H9 (cell line): Measurements from ENCODE around the gene DGLUCY. TPM values are rescaled to one million over a fixed set of nuclear protein-coding genes. Genes with fewer than 3 reads are reported as not detected.

Experiments
- DNase-seq: peaks from one replicate; pipeline ENCODE4 v3.0.0-alpha.2; 2017
- H2AFZ ChIP-seq: one replicate; pipeline ENCODE4 v1.6.1; 2013; ENCODE audit warnings: mild to moderate bottlenecking, low read length, control low read depth, moderate library complexity
- H2AK5ac ChIP-seq: 2 replicates; pipeline ENCODE4 v1.6.1; 2013; ENCODE audit warnings: low read length, control low read depth, mixed read lengths; ENCODE audit not compliant: insufficient read length
- H2BK120ac ChIP-seq: one replicate; pipeline ENCODE4 v1.6.1; 2013; ENCODE audit warnings: low read depth, mild to moderate bottlenecking, low read length, control low read depth, inconsistent platforms; ENCODE audit not compliant: poor library complexity, severe bottlenecking
- H2BK12ac ChIP-seq: 2 replicates; pipeline ENCODE4 v1.6.1; 2013; ENCODE audit warnings: low read length, control low read depth, mixed read lengths, low read depth; ENCODE audit not compliant: insufficient read length
- H2BK15ac ChIP-seq: 2 replicates; pipeline ENCODE4 v1.6.1; 2013; ENCODE audit warnings: low read depth, low read length, control low read depth
- H2BK20ac ChIP-seq: one replicate; pipeline ENCODE4 v1.6.1; 2013; ENCODE audit warnings: low read depth, mild to moderate bottlenecking, low read length, control low read depth, inconsistent platforms; ENCODE audit not compliant: poor library complexity, severe bottlenecking
- H2BK5ac ChIP-seq: 2 replicates; pipeline ENCODE4 v1.6.1; 2013; ENCODE audit warnings: low read length, control low read depth, mixed read lengths; ENCODE audit not compliant: insufficient read length
- H3K14ac ChIP-seq: 2 replicates; pipeline ENCODE4 v1.6.1; 2013; ENCODE audit warnings: low read length, control low read depth; ENCODE audit not compliant: insufficient read depth
- H3K18ac ChIP-seq: 2 replicates; pipeline ENCODE4 v1.6.1; 2013; ENCODE audit warnings: low read depth, mild to moderate bottlenecking, mixed read lengths, low read length, control low read depth; ENCODE audit not compliant: insufficient read length
- H3K23ac ChIP-seq: 2 replicates; pipeline ENCODE4 v1.6.1; 2013; ENCODE audit warnings: low read length, control low read depth, mixed read lengths, low read depth; ENCODE audit not compliant: insufficient read length
- H3K23me2 ChIP-seq: 2 replicates; pipeline ENCODE4 v1.6.1; 2013; ENCODE audit warnings: low read depth, mild to moderate bottlenecking, mixed read lengths, low read length, control low read depth; ENCODE audit not compliant: insufficient read length, poor library complexity, severe bottlenecking
- H3K27ac ChIP-seq: 2 replicates; pipeline ENCODE4 v1.5.1; 2013; ENCODE audit warnings: low read length, control low read depth, mixed read lengths, low read depth; ENCODE audit not compliant: insufficient read length
- H3K27me3 ChIP-seq: 2 replicates; pipeline ENCODE4 v1.6.1; 2013; ENCODE audit warnings: low read length, control low read depth, inconsistent platforms; ENCODE audit not compliant: insufficient read depth
- H3K4ac ChIP-seq: 2 replicates; pipeline ENCODE4 v1.6.1; 2013; ENCODE audit warnings: low read depth, mild to moderate bottlenecking, control low read depth, inconsistent platforms, low read length, moderate library complexity
- H3K4me1 ChIP-seq: 2 replicates; pipeline ENCODE4 v1.6.1; 2013; ENCODE audit warnings: low read length, control low read depth, inconsistent platforms; ENCODE audit not compliant: insufficient read depth
- H3K4me2 ChIP-seq: 2 replicates; pipeline ENCODE4 v1.6.1; 2013; ENCODE audit warnings: low read length, control low read depth, mixed read lengths; ENCODE audit not compliant: insufficient read length, insufficient read depth
- H3K56ac ChIP-seq: 2 replicates; pipeline ENCODE4 v1.6.1; 2013; ENCODE audit warnings: low read depth, mild to moderate bottlenecking, mixed read lengths, low read length, control low read depth; ENCODE audit not compliant: insufficient read length
- H3K79me1 ChIP-seq: 2 replicates; pipeline ENCODE4 v1.6.1; 2013; ENCODE audit warnings: low read depth, mild to moderate bottlenecking, moderate library complexity, low read length, control low read depth, inconsistent platforms; ENCODE audit not compliant: insufficient read depth, poor library complexity, severe bottlenecking
- H3K79me2 ChIP-seq: 2 replicates; pipeline ENCODE4 v1.6.1; 2013; ENCODE audit warnings: low read length, control low read depth, inconsistent platforms; ENCODE audit not compliant: insufficient read depth
- H3K9ac ChIP-seq: 2 replicates; pipeline ENCODE4 v1.6.1; 2013; ENCODE audit warnings: low read length, control low read depth, mixed read lengths; ENCODE audit not compliant: insufficient read length; ENCODE audit errors: extremely low read depth
- H3K9me3 ChIP-seq: one replicate; pipeline ENCODE4 v1.6.1; 2013; ENCODE audit warnings: low read depth, low read length, inconsistent platforms; ENCODE audit not compliant: control insufficient read depth
- H3T11ph ChIP-seq: one replicate; pipeline ENCODE4 v1.6.1; 2013; ENCODE audit warnings: mild to moderate bottlenecking, low read length, control low read depth, inconsistent platforms
- H4K20me1 ChIP-seq: one replicate; pipeline ENCODE4 v1.6.1; 2013; ENCODE audit not compliant: control insufficient read depth, insufficient read length, insufficient read depth
- H4K5ac ChIP-seq: 2 replicates; pipeline ENCODE4 v1.6.1; 2013; ENCODE audit warnings: low read depth, mild to moderate bottlenecking, mixed read lengths, low read length, control low read depth; ENCODE audit not compliant: insufficient read length
- H4K8ac ChIP-seq: replicated peaks from 2 replicates; pipeline ENCODE4 v1.6.1; 2013; ENCODE audit warnings: low read length, control low read depth, mixed read lengths, low read depth; ENCODE audit not compliant: insufficient read length
- H4K91ac ChIP-seq: 2 replicates; pipeline ENCODE4 v1.6.1; 2013; ENCODE audit warnings: low read depth, mild to moderate bottlenecking, moderate library complexity, mixed read lengths, low read length, control low read depth; ENCODE audit not compliant: insufficient read length
- H3K27ac Mint-ChIP-seq, 3 experiments: 2 replicates in 2 of 3; 3 replicates in 1 of 3; pipeline ENCODE4 v1.8.0; 2020 to 2021; ENCODE audit warnings: mixed read lengths in 3 of 3, mild to moderate bottlenecking in 1 of 3, moderate library complexity in 1 of 3
- H3K27me3 Mint-ChIP-seq: 2 replicates; pipeline ENCODE4 v1.8.0; 2021; ENCODE audit warnings: low read depth, mild to moderate bottlenecking, moderate library complexity, mixed read lengths
- H3K36me3 Mint-ChIP-seq, 3 experiments: 2 replicates in 2 of 3; 3 replicates in 1 of 3; pipeline ENCODE4 v1.8.0; 2020 to 2021; ENCODE audit warnings: low read depth in 3 of 3, mixed read lengths in 3 of 3; ENCODE audit not compliant: insufficient read depth in 1 of 3
- H3K4me1 Mint-ChIP-seq, 2 experiments: 2 replicates each; pipeline ENCODE4 v1.8.0; 2020; ENCODE audit warnings: mixed read lengths in 2 of 2
- H3K4me3 Mint-ChIP-seq, 2 experiments: 2 replicates in 1 of 2; 3 replicates in 1 of 2; pipeline ENCODE4 v1.8.0; 2020 to 2021; ENCODE audit warnings: mild to moderate bottlenecking in 2 of 2, mixed read lengths in 2 of 2, moderate library complexity in 1 of 2
- H3K9me3 Mint-ChIP-seq, 2 experiments: 2 replicates in 1 of 2; 3 replicates in 1 of 2; pipeline ENCODE4 v1.8.0; 2020; ENCODE audit warnings: mild to moderate bottlenecking in 2 of 2, mixed read lengths in 2 of 2, moderate library complexity in 1 of 2
- CTCF ChIP-seq: fragments of 200-600 bp; sonication (generic); conservative IDR thresholded peaks from 3 replicates; pipeline ENCODE4 v1.8.0; 2021; ENCODE audit warnings: antibody characterized with exemption, mild to moderate bottlenecking
- WGBS: extraction: QIAGEN DNeasy Blood & Tissue Kit; methylation state at CpG from one replicate; pipeline ENCODE4 v1.1.7; 2013; ENCODE audit warnings: missing lambda C conversion rate, low lambda C conversion rate, mixed read lengths; ENCODE audit not compliant: insufficient read length; ENCODE audit errors: extremely low coverage; 5-methylcytosine and 5-hydroxymethylcytosine counted together
- total RNA-seq: library from RNA; stranded (reverse); gene quantifications from 2 replicates; pipeline ENCODE4 v1.2.1, GENCODE V29; 2021

The DGLUCY gene
- total RNA-seq, 1 experiment from 2014 or later, result 29.6 TPM

GRCh38 chr14:91119556-91120311 is 5.9 kb downstream of the DGLUCY start:
- H3K79me1 ChIP-seq, result no peaks in the 10 kb centered on the region
- H3K18ac ChIP-seq, result peak overlapping the region; percentile 4
- no peak overlapping the region for H3K4me3 Mint-ChIP-seq
- no peak overlapping the region for H3K56ac ChIP-seq
- H2AFZ ChIP-seq, result no peak overlapping the region
- no peak overlapping the region for H2BK15ac ChIP-seq
- H3K27me3 Mint-ChIP-seq, result no peaks in the 10 kb centered on the region
- no peak overlapping the region for H3K27ac ChIP-seq
- no peak for DNase-seq
- H4K5ac ChIP-seq, result no peak overlapping the region
- H4K20me1 ChIP-seq, result no peaks in the 10 kb centered on the region
- H3K14ac ChIP-seq, result no peak overlapping the region
- H2BK12ac ChIP-seq, result no peak overlapping the region
- peaks cover 9% of the 10 kb centered on the region; the same call in 1 of the 2 replicates for H3K4me1 ChIP-seq
- H3K36me3 Mint-ChIP-seq, result peaks cover 20 to 37% (median 26%) of the 10 kb centered on the region in 3 experiments
- TF ChIP-seq CTCF, result no peak
- no peaks in the 10 kb centered on the region for H3K79me2 ChIP-seq
- H3K27ac Mint-ChIP-seq, result peak overlapping the region in 2 of 3 experiments; percentile 20 to 23; a peak in 1 of 7 replicates
- WGBS, result no CpG with 5 or more reads among the region's 8 CpGs
- H3K9me3 ChIP-seq, result no peaks in the 10 kb centered on the region
- no peak overlapping the region for H2BK120ac ChIP-seq
- H3K23me2 ChIP-seq, result peaks cover 3% of the 10 kb centered on the region
- H3K23ac ChIP-seq, result no peak overlapping the region
- peaks cover 46 to 57% of the 10 kb centered on the region in 2 experiments for H3K4me1 Mint-ChIP-seq
- no peak overlapping the region for H3K4me2 ChIP-seq
- H3T11ph ChIP-seq, result no peak overlapping the region
- no peak overlapping the region for H4K8ac ChIP-seq
- H3K27me3 ChIP-seq, result no peaks in the 10 kb centered on the region
- no peak overlapping the region for H3K4ac ChIP-seq
- H3K9me3 Mint-ChIP-seq, result peaks cover 6 to 10% of the 10 kb centered on the region in 2 experiments
- H4K91ac ChIP-seq, result no peak overlapping the region
- no peak overlapping the region for H2BK5ac ChIP-seq
- H2AK5ac ChIP-seq, result no peak overlapping the region
- H2BK20ac ChIP-seq, result no peak overlapping the region
- no peak overlapping the region for H3K9ac ChIP-seq
